ENCODE data around the gene CCDC12. TPM values are rescaled to one million over a fixed set of nuclear protein-coding genes. Genes with fewer than 3 reads are reported as not detected.

Gene CCDC12
- total and polyA plus RNA-seq, 3 experiments from 2014 or later, result 56.4 to 114 (median 59.8) TPM

Other genes starting within 250 kb of the CCDC12 start
- not detected for gene MYL3, start 113.3 kb downstream of the CCDC12 start, total RNA-seq
- not detected for gene MYL3, start 113.3 kb downstream of the CCDC12 start, polyA plus RNA-seq
- gene PTH1R, start 99.0 kb downstream of the CCDC12 start, total RNA-seq, result not detected
- not detected for gene PTH1R, start 99.0 kb downstream of the CCDC12 start, polyA plus RNA-seq
- 10 to 100 TPM; 76.2 to 83.5 TPM for gene NBEAL2, start 2.9 kb upstream of the CCDC12 start, total RNA-seq
- 12.8 TPM for gene NBEAL2, start 2.9 kb upstream of the CCDC12 start, polyA plus RNA-seq
- 10 to 100 TPM; 32.4 to 32.8 TPM for gene SETD2, start 187.4 kb upstream of the CCDC12 start, total RNA-seq
- gene SETD2, start 187.4 kb upstream of the CCDC12 start, polyA plus RNA-seq, result 30.2 TPM

Measured in CD8-positive, alpha-beta memory T cell (primary cell).